GM18951 (cell line): Measurements from ENCODE around the gene ARL6IP5.

Experiments
- POLR2A ChIP-seq: IDR thresholded peaks from 4 replicates; pipeline ENCODE4 v1.6.1; 2011; ENCODE audit warnings: mild to moderate bottlenecking; ENCODE audit not compliant: insufficient read length, insufficient read depth; ENCODE audit errors: extremely low read depth
- in situ Hi-C: fragments of 300-500 bp; cut with MboI; formaldehyde crosslinking; loops from one replicate; pipeline ENCODE4 v1.12.0; 2022; ENCODE audit warnings: low sequenced_read_pairs, mixed read lengths, inconsistent platforms; ENCODE audit not compliant: unreplicated experiment

The ARL6IP5 gene, protein sequence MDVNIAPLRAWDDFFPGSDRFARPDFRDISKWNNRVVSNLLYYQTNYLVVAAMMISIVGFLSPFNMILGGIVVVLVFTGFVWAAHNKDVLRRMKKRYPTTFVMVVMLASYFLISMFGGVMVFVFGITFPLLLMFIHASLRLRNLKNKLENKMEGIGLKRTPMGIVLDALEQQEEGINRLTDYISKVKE

DNA sequence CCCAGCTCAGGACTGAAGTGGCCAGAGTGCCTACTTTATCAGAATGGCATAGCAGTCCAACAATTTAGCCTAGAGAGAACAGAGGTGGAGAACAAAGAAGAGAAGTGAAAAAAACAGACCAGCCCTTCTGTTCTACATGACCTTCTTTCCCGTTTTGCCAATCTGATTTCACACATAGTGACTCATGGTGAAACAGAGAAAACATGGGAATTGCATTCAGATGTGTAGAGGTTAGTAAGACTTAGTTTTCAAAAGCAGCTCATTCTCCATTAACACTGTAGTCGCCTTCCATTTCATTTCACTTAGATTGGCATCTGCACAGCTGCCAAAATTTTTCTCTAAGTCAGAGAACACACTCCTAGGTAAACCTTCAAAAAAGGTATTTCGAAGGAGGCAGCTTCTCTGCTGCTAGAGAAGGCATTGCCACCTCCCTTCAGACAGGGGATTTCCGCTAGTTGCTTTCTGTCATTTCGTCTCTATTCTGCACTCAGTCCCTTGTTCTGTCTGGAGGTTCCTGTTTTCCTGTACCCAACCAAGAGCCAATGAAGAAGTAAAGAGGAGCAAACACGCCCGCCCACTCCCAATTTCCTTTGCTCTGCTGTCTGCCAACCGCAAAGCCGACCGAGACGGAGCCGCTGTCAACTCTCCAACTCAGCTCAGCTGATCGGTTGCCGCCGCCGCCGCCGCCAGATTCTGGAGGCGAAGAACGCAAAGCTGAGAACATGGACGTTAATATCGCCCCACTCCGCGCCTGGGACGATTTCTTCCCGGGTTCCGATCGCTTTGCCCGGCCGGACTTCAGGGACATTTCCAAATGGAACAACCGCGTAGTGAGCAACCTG is at the start of gene ARL6IP5:
Gene ARL6IP5 (plus strand): TSS at position 612 of the 842 bp plus-strand sequence. CDS start 111 bp downstream, at position 723.
- TF ChIP-seq POLR2A: peak; percentile 59
- in situ Hi-C loops: no loop called here

DNA sequence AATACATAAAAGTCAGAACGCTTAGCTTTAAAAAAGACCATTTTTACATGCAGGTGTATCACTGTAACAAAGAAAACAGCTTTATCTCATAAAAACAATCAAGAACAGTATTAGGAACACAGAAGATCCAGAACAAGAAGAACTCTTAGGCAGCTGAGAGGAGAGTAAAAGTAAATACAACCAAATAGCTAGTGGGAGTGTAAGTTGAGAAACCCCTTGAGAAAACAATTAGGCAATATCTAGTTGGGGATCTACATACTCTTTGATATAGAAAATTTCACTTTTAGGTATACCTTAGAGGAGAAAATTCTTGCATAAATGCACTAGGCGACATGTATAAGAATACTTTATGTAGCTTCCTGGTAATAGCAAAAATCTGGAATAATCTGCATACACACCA is 40.1 kb upstream of the ARL6IP5 start:
- in situ Hi-C loops: no loop called here
- TF ChIP-seq POLR2A: no peak

DNA sequence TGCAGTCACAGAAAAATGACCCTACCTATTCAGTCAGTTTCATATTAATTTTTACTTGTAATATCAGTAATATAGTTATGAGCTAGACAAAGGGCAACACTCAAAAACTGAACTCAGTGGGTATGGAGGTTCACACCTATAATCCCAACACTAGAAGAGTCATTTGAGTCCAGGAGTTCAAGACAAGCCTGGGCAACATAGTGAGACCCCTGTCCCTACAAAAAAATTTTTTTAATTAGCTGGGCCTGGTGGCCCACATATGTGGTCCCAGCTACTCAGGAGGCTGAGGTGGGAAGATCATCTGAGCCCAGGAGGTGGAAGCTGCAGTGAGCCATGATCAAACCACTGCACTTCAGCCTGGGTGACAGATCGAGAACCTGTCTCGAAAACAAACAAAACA is 35.7 kb upstream of the ARL6IP5 start:
- no peak for TF ChIP-seq POLR2A
- in situ Hi-C loops: no loop called here

DNA sequence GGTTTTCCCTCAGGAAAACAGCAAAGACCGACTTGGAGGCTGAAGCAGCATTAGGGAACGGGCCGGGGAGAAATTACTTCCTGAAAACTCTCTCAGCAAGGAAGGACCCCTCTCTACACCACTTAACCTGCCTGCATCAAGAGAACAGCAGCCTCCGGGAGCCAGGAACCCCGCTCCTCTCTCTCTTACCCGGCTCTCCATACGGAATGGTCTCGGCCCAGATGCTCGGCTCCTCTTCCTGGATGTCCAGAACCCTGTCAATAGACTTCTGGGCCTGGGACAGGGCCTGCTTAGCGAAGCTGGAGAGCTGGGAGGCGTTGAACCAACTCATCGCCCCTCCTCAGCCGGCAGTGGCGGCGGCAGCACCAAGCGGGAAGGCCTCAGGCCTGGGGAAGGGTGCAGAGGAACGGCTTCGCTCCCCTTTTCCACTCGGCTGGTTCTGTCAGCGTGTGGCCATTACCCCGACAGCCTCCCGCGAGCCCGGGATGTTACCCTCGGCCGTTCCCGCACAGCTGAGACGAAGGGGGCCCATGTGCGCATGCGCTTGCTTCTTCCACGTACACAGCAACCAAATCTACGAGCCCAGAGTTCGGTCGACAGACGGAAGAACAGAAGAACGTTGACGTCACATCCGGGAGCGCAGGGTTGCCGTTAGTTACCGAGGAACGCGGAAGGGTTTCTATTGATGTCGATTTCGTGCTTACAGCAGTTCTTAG is 32.8 kb upstream of the ARL6IP5 start, which contains the start of gene TMF1:
Gene TMF1 (minus strand): TSS at position 578 of the 716 bp plus-strand sequence. CDS start 247 bp downstream, at position 331.
- in situ Hi-C loops: no loop called here
- peak; percentile 73 for TF ChIP-seq POLR2A

DNA sequence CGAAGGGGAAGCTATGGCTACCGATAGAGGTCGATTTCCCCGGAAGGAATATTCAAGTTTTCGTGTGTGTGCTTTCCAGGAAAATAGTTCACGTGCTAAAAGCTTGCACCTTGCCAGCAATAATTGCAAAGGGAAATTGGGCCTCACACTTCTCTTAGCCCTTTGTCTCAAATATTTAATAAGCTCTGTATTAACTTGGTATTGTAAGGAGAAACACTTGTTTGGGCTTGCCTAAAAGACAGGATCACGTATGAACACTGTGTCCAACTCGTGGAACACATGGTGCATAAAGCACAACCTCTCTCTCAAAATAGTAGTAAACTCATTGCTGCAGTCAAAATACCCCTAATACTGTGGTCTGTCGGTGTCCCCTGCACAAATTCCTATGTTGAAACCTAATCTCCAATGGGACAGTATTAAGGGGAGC is 32.3 kb upstream of the ARL6IP5 start:
- in situ Hi-C loops: no loop called here
- no peak for TF ChIP-seq POLR2A

DNA sequence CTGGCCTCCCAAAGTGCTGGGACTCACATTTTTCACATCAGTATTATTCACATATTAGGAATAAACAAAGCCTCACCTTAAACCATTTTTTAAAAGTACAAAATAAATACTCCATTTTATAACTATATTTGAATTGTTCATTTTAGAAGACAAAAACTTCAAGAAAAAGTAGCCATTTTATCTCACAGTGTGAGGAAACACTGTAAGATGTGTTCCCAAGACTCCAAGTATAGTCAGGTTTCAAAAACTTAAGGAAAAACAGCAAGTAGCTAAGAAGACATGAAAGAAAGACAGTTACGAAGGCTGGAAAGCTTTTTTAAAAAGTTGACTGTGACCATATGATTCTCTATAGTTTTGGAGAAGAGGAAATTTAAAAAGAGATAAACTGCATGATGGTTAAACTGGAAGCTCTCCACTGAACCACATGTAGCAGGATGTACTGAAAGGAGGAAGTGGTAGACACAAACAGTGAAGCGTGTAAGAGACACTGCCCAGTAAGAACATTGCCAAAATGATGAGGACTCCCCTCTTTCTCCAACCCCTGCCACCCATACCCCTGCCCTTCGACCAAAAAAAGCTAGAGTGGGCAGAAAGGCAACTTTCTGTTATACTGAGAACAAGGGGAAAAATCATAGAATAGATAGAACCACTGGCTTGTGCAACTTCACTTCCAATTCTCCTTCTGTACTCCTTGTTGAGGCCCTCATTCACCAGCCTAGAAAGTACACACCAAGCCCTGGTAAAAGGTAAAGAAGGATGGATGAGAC is 26.4 kb upstream of the ARL6IP5 start:
- in situ Hi-C loops: no loop called here
- TF ChIP-seq POLR2A: no peak

DNA sequence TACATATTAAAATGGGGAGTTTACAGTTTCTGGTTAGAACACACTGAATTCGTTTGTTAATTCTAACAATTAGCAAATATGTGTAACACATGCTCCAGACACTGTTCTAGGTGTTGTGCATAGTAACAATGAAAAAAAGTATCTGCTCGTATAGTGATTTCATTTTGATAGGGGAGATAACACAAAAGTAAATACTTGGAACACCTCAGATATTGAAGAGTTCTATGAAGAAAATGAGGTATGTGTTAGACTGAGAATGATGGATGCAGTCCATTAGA is 25.9 kb upstream of the ARL6IP5 start:
- in situ Hi-C loops: no loop called here
- TF ChIP-seq POLR2A: no peak

DNA sequence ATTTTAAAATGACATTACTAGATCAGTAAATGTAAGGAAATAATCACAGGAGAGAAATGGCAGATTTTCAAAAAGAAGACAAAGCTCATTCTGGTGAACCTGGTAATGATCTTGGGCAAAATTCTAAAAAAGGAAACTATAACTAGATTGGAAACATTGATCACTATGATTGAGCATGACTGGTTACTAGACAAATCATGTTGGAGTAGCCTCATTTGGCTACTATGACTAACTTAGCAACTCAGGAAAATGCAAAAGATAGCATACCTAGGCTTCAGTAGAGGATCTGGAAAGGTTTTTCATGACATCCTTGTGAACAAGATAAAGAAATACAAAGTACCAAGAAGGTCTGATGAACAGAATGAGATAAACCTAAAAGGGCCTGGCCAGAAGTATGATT is 25.0 kb upstream of the ARL6IP5 start:
- in situ Hi-C loops: no loop called here
- TF ChIP-seq POLR2A: no peak

DNA sequence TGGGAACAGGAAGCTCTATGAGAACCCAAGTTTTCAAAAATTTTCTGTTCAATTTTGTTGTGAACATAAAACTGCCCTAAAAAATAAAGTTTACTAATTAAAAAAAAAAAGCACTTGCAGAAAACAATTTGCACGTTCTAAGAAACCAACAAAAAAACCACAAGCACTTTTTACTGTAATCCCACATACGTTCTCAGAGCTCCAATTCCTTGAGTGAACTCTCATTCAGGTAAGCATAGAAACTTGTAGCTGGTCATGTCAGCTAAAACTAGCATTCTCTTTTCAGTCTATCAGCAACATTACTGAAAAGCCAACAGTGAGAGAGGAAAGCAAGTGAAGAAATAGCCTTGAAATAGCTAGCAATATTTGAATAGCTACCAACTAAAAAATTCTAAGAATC is 21.1 kb upstream of the ARL6IP5 start:
- in situ Hi-C loops: no loop called here

DNA sequence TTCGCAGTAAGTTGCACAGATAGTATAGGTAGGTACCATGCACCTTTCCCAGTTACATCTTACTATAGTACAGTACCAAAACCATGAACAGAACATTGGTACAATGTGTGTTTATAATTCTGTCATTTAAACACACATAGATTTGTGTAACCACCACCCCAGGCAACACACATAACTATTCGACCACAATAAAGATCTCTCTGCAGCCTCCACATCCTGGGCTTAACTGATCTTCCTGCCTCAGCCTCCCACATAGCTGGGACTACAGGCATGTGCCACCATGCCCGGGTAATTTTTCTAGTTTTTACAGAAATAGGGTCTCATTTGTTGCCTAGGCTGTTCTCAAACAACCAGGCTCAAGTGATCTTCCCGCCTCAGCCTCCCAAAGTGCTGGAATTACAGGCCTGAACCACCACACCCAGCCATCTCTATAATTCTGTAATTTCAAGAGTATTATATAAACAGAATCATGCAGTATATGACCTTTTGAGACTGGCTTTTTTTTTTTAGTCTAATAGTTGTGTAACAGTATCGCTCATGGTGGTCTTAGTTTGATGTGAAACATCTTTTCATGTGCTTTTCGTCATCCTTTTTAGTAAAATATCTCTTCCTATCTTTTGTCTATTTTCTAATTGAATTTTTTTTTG is 19.3 kb upstream of the ARL6IP5 start:
- in situ Hi-C loops: no loop called here
- no peak for TF ChIP-seq POLR2A

More for the DNA sequence above, 21.1 kb upstream of the ARL6IP5 start:
- TF ChIP-seq POLR2A: no peak

DNA sequence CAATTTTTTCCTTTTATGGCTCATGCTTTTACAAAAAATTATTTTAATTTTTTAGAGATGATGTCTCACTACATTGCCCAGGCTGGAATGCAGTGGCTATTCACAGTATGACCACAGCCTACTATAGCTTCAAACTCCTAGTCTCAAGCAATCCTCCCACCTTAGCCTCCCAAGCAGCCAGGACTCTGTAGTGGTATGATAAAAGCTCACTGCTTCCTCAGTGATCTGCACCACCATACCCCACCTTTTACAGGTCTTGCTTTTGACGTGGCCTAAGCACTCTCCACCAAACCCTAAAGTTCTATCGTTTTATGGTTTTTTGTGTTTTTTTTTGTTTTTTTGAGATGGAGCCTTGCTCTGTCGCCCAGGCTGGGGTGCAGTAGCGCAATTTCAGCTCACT is 18.6 kb upstream of the ARL6IP5 start:
- no peak for TF ChIP-seq POLR2A
- in situ Hi-C loops: no loop called here

DNA sequence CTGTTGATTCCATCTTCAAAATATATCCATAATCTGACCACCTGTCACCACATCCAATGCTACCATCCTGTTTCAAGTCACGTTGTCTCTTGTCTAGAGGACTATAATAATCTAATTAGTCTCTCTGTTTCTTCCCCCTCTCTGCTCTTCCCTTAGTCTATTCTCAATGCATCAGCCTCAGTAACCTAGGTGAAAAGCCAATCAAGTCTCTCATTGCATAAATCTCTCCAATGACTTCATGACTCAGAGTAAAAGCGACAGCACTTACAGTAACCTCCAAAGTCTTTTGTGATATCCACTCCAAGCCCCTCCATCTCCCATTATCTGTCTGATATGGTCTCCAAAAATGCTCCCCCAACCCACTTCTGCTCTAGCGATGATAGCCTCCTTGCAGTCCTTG is 11.8 kb upstream of the ARL6IP5 start:
- in situ Hi-C loops: no loop called here
- TF ChIP-seq POLR2A: no peak
